Endodermal cell (in vitro differentiated cells): ENCODE results near the gene OR2A25. TPM values are rescaled to one million over a fixed set of nuclear protein-coding genes. Genes with fewer than 3 reads are reported as not detected.
A peak's percentile ranks its signal among the peaks of the same experiment; 100 is the strongest.

Source experiments
- DNase-seq: peaks from one replicate; pipeline ENCODE4 v3.0.0-alpha.2; 2017
- H3K27ac ChIP-seq: 2 replicates; pipeline ENCODE4 v1.5.1; 2013; ENCODE audit warnings: mild to moderate bottlenecking, low read depth, low read length, moderate library complexity
- H3K27me3 ChIP-seq: 2 replicates; pipeline ENCODE4 v1.6.1; 2013; ENCODE audit warnings: mild to moderate bottlenecking, low read length, moderate library complexity; ENCODE audit not compliant: insufficient read depth, control insufficient read depth, poor library complexity, severe bottlenecking
- H3K36me3 ChIP-seq: 2 replicates; pipeline ENCODE4 v1.7.0; 2013; ENCODE audit warnings: mild to moderate bottlenecking, low read length, moderate library complexity; ENCODE audit not compliant: control insufficient read depth, insufficient read depth
- H3K4me1 ChIP-seq: one replicate; pipeline ENCODE4 v1.7.0; 2013; ENCODE audit warnings: low read length; ENCODE audit not compliant: control insufficient read depth, insufficient read depth
- H3K4me3 ChIP-seq: 2 replicates; pipeline ENCODE4 v1.5.1; 2013; ENCODE audit warnings: mild to moderate bottlenecking, low read length, moderate library complexity
- H3K9ac ChIP-seq: 2 replicates; pipeline ENCODE4 v1.6.1; 2013; ENCODE audit warnings: mild to moderate bottlenecking, low read length, moderate library complexity; ENCODE audit not compliant: poor library complexity, severe bottlenecking; ENCODE audit errors: extremely low read depth
- H3K9me3 ChIP-seq: 2 replicates; pipeline ENCODE4 v1.6.1; 2013; ENCODE audit warnings: mild to moderate bottlenecking, low read length, moderate library complexity; ENCODE audit not compliant: control insufficient read depth
- H3K27ac Mint-ChIP-seq: 2 replicates; pipeline ENCODE4 v1.8.0; 2020; ENCODE audit warnings: mixed read lengths
- H3K27me3 Mint-ChIP-seq: 2 replicates; pipeline ENCODE4 v1.8.0; 2021; ENCODE audit warnings: mild to moderate bottlenecking, mixed read lengths; ENCODE audit not compliant: insufficient read depth
- H3K36me3 Mint-ChIP-seq: 2 replicates; pipeline ENCODE4 v1.8.0; 2020; ENCODE audit warnings: low read depth, mixed read lengths
- H3K4me1 Mint-ChIP-seq: 2 replicates; pipeline ENCODE4 v1.8.0; 2020; ENCODE audit warnings: mixed read lengths
- H3K4me3 Mint-ChIP-seq: 2 replicates; pipeline ENCODE4 v1.8.0; 2020; ENCODE audit warnings: mild to moderate bottlenecking, moderate library complexity, mixed read lengths
- H3K9me3 Mint-ChIP-seq: 2 replicates; pipeline ENCODE4 v1.8.0; 2020; ENCODE audit warnings: mild to moderate bottlenecking, mixed read lengths
- WGBS, 2 experiments: methylation state at CpG; one replicate each; pipeline versions ENCODE4 v1.1.5 to v1.1.7; 2013; ENCODE audit warnings: missing lambda C conversion rate in 2 of 2, mixed read lengths in 1 of 2; ENCODE audit not compliant: insufficient coverage in 1 of 2, insufficient read length in 1 of 2; 5-methylcytosine and 5-hydroxymethylcytosine counted together
- total RNA-seq, 2 donors: library from RNA; stranded (reverse); fragmentation: NEBNext Ultra II Directional in 1 of 2; extraction: Animal tissue kit (Norgen Biotek cat#: 25700) in 1 of 2; gene quantifications; 2 replicates in 1 of 2; 3 replicates in 1 of 2; pipeline ENCODE4 v1.2.1, GENCODE V29; 2021
- TF ChIP-seq, protein P1 (sequence below): fragments of 200-600 bp; sonication (generic); conservative IDR thresholded peaks from 2 replicates; pipeline ENCODE4 v1.5.0; 2021; ENCODE audit warnings: antibody characterized with exemption, mild to moderate bottlenecking

Gene OR2A25
- total RNA-seq, 2 donors from 2014 or later, result not detected

GRCh38 chr7:144023171-144023827 is 46.3 kb upstream of the OR2A25 start:
- H3K9ac ChIP-seq, result no peak overlapping the region
- peaks cover 4% of the 10 kb centered on the region for H3K4me1 ChIP-seq
- H3K4me3 ChIP-seq, result no peak overlapping the region
- Mint-ChIP-seq H3K4me1 (peaks cover 13% of the 10 kb centered on the region), H3K36me3 (no peaks in the 10 kb centered on the region), H3K27ac (no peak overlapping the region), H3K9me3 (no peaks in the 10 kb centered on the region), H3K27me3 (no peaks in the 10 kb centered on the region), H3K4me3 (no peak overlapping the region)
- TF ChIP-seq, protein P1, sequence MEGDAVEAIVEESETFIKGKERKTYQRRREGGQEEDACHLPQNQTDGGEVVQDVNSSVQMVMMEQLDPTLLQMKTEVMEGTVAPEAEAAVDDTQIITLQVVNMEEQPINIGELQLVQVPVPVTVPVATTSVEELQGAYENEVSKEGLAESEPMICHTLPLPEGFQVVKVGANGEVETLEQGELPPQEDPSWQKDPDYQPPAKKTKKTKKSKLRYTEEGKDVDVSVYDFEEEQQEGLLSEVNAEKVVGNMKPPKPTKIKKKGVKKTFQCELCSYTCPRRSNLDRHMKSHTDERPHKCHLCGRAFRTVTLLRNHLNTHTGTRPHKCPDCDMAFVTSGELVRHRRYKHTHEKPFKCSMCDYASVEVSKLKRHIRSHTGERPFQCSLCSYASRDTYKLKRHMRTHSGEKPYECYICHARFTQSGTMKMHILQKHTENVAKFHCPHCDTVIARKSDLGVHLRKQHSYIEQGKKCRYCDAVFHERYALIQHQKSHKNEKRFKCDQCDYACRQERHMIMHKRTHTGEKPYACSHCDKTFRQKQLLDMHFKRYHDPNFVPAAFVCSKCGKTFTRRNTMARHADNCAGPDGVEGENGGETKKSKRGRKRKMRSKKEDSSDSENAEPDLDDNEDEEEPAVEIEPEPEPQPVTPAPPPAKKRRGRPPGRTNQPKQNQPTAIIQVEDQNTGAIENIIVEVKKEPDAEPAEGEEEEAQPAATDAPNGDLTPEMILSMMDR, result no peak
- 86 to 93% methylated on average over 3 of the region's 4 CpGs for WGBS, 2 experiments
- H3K27me3 ChIP-seq, result peaks cover 5% of the 10 kb centered on the region
- H3K36me3 ChIP-seq, result no peaks in the 10 kb centered on the region
- H3K27ac ChIP-seq, result no peak overlapping the region
- no peak for DNase-seq
- no peaks in the 10 kb centered on the region for H3K9me3 ChIP-seq

DNA sequence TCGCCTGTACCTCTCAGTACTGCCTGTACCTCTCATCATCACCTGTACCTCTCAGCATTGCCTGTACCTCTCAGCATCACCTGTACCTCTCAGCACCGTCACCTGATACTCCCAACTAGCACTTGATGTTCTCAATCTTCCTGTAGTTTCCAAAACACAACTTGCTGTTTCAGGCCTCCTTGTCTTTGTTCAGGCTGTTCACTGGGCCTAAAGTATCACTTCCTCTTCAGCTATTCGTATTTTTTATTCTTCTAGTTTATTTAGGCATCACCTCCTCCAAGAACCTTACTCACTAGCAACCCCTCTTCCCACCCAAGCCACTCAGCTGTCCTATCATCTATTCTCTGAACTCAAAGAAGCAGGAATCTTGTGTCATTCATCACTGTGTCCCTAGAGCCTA is 45.4 kb upstream of the OR2A25 start:
- DNase-seq, result no peak
- Mint-ChIP-seq H3K4me1 (peaks cover 11% of the 10 kb centered on the region), H3K9me3 (no peaks in the 10 kb centered on the region), H3K4me3 (no peak overlapping the region), H3K27ac (no peak overlapping the region), H3K36me3 (no peaks in the 10 kb centered on the region), H3K27me3 (no peaks in the 10 kb centered on the region)
- Histone ChIP-seq H3K9ac (no peak overlapping the region), H3K4me1 (peaks cover 4% of the 10 kb centered on the region), H3K27me3 (peaks cover 5% of the 10 kb centered on the region), H3K36me3 (no peaks in the 10 kb centered on the region), H3K9me3 (no peaks in the 10 kb centered on the region), H3K4me3 (no peak overlapping the region), H3K27ac (no peak overlapping the region)
- WGBS, 2 experiments, result 92% methylated on average over 2 to 3 of the region's 3 CpGs
- TF ChIP-seq, protein P1, result no peak

DNA sequence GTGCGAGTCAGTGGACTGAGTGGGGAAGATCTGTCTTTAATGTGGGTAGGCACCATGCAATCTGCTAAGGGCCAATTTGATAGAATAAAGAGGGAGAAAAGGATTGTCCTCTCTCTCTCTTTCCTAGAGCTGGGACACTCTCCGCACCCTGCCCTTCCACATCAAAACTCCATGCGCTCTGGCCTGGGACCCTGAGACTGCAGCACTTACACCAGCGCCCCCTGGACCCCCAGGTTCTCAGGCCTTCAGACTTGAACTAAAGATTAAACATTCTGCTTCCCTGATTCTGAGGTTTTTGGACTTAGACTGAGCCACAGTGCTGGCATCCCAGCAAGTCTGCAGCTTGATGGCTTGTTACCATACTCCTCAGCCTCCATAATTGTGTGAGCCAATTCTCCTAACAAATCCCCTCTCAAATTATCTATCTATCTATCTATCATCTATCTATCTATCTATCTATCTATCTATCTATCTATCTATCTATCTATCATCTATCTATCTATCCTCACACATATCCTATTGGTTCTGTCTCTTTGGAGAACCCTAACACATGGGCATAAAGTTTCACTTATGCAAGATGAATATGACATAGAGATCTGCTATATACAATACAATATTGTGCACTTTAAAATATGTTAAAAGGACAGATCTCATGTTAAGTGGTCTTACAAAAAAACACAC is 43.3 kb upstream of the OR2A25 start:
- TF ChIP-seq, protein P1, result no peak
- no peak overlapping the region for H3K9ac ChIP-seq
- Mint-ChIP-seq H3K4me1 (peaks cover 5% of the 10 kb centered on the region), H3K36me3 (no peaks in the 10 kb centered on the region), H3K27ac (no peak overlapping the region), H3K4me3 (no peak overlapping the region), H3K9me3 (no peaks in the 10 kb centered on the region), H3K27me3 (no peaks in the 10 kb centered on the region)
- H3K4me3 ChIP-seq, result no peak overlapping the region
- no peaks in the 10 kb centered on the region for H3K36me3 ChIP-seq
- H3K27me3 ChIP-seq, result peaks cover 5% of the 10 kb centered on the region
- H3K9me3 ChIP-seq, result no peaks in the 10 kb centered on the region
- H3K27ac ChIP-seq, result no peak overlapping the region
- DNase-seq, result peak; percentile 59
- WGBS, 2 experiments, result 78 to 83% methylated on average over 2 to 4 of the region's 4 CpGs
- peaks cover 4% of the 10 kb centered on the region for H3K4me1 ChIP-seq
